GM21737 (cell line): ENCODE data around the gene SGMS1.

Experiments
- ATAC-seq: cut with Tn5 transposase; IDR thresholded peaks from one replicate; pipeline ENCODE4 v1.9.1; 2021; ENCODE audit warnings: mild to moderate bottlenecking, moderate library complexity; ENCODE audit not compliant: unreplicated experiment

Gene SGMS1

GRCh38 chr10:50407076-50407801 is 216.5 kb downstream of the SGMS1 start:
- no peak for ATAC-seq

GRCh38 chr10:50406457-50407070 is 217.2 kb downstream of the SGMS1 start:
- no peak for ATAC-seq

GRCh38 chr10:50405723-50406122 is 218.0 kb downstream of the SGMS1 start:
- ATAC-seq: no peak

- no peak for ATAC-seq
Observed at GRCh38 chr10:50404021-50404773, 219.6 kb downstream of the SGMS1 start.

GRCh38 chr10:50403074-50403473 is 220.7 kb downstream of the SGMS1 start:
- no peak for ATAC-seq

- no peak for ATAC-seq
Observed at GRCh38 chr10:50402466-50402865, 221.3 kb downstream of the SGMS1 start.

GRCh38 chr10:50400694-50401093 is 223.1 kb downstream of the SGMS1 start:
- ATAC-seq: no peak

- no peak for ATAC-seq
Observed at GRCh38 chr10:50398823-50399222, 224.9 kb downstream of the SGMS1 start.

- no peak for ATAC-seq
Observed at GRCh38 chr10:50398381-50398780, 225.4 kb downstream of the SGMS1 start.

- ATAC-seq: peak; percentile 27
Observed at GRCh38 chr10:50397312-50398140, 226.2 kb downstream of the SGMS1 start.

- ATAC-seq: peak; percentile 54
Observed at GRCh38 chr10:50396491-50397311, 227.1 kb downstream of the SGMS1 start.

GRCh38 chr10:50395851-50396250 is 227.9 kb downstream of the SGMS1 start:
- ATAC-seq: no peak

- no peak for ATAC-seq
Observed at GRCh38 chr10:50395271-50395670, 228.5 kb downstream of the SGMS1 start.

- ATAC-seq: no peak
Observed at GRCh38 chr10:50394832-50395231, 228.9 kb downstream of the SGMS1 start.

- ATAC-seq: no peak
Observed at GRCh38 chr10:50393784-50394467, 229.8 kb downstream of the SGMS1 start.

GRCh38 chr10:50392966-50393718 is 230.6 kb downstream of the SGMS1 start:
- ATAC-seq: no peak

- no peak for ATAC-seq
Observed at GRCh38 chr10:50392426-50392825, 231.3 kb downstream of the SGMS1 start.

GRCh38 chr10:50390302-50390701 is 233.5 kb downstream of the SGMS1 start:
- ATAC-seq: no peak

GRCh38 chr10:50388181-50388580 is 235.6 kb downstream of the SGMS1 start:
- ATAC-seq: no peak
